NCI-H748 treated with DMSO at 0.1 percent for 48 hours (cell line): ENCODE data around the gene CDH1.
"Not testable (repeated sequence)": the region's sequence is repeated elsewhere in the genome, so short reads cannot be mapped to it uniquely, and the experiment has no call there.

ENCODE experiments used
- DNase-seq: peaks from one replicate; lab custom pipeline; 2025; lab: John Stamatoyannopoulos, UW

Gene CDH1

DNA sequence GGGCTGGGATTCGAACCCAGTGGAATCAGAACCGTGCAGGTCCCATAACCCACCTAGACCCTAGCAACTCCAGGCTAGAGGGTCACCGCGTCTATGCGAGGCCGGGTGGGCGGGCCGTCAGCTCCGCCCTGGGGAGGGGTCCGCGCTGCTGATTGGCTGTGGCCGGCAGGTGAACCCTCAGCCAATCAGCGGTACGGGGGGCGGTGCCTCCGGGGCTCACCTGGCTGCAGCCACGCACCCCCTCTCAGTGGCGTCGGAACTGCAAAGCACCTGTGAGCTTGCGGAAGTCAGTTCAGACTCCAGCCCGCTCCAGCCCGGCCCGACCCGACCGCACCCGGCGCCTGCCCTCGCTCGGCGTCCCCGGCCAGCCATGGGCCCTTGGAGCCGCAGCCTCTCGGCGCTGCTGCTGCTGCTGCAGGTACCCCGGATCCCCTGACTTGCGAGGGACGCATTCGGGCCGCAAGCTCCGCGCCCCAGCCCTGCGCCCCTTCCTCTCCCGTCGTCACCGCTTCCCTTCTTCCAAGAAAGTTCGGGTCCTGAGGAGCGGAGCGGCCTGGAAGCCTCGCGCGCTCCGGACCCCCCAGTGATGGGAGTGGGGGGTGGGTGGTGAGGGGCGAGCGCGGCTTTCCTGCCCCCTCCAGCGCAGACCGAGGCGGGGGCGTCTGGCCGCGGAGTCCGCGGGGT is at the start of gene CDH1:
TSS of gene CDH1 (plus strand) at position 247 of the 684 bp plus-strand sequence. CDS start at position 371, 124 bp downstream.
- peak; percentile 63 for DNase-seq

DNA sequence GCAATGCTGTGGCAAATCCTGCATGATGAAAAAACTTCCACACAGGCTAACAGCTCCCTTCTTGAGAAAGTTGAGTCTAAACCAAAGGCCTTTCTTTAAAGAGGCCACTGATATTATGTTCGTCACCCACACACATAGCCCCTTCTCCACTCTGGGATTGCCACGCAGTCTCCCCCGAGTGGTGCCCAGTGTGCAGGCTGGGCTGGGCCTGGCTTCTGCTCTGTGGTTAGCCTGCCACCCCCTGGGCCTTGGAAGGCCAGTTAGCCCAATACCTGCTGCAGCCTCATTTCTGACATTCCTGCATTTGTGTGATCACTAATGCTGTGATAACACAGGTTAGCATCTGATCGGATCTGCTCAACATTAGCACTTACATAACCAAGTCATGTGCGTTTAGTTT is 47.2 kb upstream of the CDH1 start:
- DNase-seq, result no peak

DNA sequence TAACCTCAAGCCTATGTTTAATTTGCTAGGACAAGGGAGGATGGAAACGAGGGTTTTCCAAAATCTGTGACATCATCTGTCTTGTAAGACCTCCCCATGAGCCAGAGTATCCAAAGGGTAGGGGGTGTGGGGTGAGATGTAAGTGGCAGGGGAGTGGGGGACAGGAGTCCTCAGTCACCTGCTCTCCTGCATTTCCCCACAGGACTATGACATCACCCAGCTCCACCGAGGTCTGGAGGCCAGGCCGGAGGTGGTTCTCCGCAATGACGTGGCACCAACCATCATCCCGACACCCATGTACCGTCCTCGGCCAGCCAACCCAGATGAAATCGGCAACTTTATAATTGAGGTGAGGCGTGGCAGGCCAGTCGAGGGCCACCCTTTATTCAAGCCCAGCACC is 41.5 kb upstream of the CDH1 start:
- no peak for DNase-seq

DNA sequence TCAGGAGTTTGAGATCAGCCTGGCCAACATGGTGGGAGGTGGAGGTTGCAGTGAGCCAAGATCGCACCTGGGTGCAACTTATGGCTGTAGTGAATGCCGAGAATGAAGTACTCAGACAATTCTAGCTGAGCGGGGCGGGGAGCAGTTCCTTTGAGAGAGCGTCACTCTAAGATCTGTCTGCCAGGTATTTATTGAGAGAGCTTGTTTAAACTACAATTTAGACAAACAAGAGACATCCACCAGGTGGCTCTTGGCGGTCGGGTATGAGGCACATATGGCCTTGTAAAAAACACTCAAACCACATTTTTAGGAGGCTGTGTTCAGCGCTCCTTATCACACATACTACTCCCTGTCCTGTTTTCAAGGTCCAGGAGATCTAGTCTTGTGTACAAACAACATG is 40.6 kb upstream of the CDH1 start:
- DNase-seq, result peak; percentile 46

DNA sequence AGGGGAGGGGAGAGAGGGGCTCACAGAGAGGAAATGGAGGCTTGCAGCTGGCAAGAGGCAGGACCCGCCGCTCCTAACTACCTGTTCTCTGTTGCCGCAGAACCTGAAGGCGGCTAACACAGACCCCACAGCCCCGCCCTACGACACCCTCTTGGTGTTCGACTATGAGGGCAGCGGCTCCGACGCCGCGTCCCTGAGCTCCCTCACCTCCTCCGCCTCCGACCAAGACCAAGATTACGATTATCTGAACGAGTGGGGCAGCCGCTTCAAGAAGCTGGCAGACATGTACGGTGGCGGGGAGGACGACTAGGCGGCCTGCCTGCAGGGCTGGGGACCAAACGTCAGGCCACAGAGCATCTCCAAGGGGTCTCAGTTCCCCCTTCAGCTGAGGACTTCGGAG is 39.0 kb upstream of the CDH1 start:
- DNase-seq, result no peak

DNA sequence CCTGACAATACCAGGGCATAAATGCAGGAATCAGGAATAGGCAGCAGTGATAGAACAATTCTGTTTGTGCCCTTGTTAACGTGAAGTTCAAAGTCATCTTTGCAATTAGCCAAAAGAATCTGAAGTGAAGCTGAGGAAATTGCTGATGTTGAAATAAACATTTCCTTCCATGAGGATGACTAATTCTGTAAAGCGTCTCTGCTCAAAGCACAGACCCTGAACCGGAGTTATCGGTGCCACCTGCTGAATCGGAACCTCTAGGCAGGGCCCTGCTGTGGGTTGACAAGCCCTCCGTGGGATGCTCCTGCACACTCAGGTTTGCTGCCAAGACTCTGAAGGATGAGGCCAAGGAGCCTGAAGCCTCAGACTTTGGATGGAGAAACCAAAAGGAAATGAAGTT is 37.0 kb upstream of the CDH1 start:
- DNase-seq, result no peak

DNA sequence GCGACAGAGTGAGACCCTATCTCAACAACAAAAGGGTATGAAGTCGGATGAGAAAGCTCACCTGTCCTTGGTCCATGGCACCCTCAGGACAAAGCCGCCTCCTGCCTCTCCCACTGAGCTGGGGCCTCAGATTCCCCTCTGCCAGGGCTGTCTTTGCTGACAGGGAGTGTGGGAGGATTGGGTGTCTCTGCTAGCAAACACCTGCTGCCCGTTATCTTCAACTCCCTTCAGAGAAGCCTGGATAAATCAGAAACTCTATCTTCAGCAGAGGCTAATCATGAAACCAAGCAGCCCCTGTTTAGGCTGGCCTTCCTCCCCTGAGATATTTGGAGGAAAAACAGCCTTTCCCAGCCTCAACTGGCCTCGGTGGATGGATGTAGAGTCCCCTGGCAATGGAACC is 36.3 kb upstream of the CDH1 start:
- DNase-seq, result no peak

DNA sequence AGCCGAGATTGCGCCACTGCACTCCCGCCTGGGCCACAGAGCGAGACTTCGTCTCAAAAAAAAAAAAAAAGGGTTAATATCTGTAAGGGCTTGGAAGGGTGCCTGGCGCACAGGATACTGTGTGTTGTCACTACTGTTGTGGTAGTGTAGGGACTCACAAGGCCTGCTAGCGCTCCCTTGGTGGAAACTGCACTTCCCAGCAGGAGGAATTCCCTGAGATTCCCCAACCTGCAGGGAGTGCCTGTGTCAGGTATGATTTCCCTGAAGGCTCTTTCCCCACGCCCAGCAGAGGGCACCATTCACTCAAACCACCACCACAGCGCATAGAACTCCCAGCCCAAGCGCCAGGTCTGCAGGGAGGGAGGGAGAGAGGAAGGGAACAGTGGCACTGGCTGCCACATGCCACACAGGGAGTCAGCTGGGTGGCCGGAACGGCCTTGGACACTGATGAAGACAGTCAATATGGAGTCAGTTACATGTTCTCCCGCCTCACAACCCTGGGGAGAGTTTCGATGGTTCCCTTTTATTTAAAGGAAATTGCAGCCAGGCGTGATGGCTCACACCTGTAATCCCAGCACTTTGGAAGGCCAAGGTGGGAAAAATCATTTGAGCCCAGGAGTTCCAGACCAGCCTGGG is 32.7 kb upstream of the CDH1 start:
- peak; percentile 48 for DNase-seq

DNA sequence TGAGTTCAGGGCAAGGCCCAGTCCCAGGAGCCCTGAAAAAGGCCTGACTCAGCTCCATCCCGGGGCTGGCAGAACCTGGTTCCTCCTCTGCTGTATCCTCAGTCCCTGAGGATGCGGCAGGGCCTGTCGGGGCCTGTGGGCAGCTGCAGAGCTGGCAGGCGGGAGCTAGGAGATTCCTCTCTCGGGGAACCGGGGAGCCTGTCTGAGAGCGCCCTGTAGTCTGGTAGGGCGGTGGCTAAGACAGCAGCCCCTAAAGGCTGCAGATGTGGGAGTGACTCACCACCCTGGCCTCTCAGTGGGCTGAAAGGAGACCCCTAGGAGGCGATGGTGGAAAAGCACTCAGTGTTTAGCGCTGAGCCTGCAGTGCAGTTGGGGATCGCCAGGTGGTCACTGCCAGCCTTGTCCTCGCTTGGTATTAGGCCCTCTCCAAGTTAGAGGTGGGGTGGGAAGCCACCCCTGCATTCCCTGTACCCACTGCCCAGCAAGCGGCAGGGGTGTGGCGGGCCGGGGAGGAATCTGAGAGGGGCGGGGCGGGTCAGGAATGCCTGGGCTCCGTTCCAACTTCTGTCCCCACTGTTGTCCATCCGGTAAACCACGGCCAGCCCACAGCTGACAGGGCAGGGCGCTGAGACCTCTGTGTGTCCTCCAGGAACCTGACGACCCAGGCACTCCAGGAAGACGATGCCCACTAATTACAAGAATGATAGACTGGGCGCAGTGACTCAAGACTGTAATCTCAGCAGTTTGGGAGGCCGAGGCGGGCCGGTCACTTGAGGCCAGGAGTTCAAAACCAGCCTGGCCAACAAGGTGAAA is 29.5 kb upstream of the CDH1 start:
- DNase-seq, result no peak

DNA sequence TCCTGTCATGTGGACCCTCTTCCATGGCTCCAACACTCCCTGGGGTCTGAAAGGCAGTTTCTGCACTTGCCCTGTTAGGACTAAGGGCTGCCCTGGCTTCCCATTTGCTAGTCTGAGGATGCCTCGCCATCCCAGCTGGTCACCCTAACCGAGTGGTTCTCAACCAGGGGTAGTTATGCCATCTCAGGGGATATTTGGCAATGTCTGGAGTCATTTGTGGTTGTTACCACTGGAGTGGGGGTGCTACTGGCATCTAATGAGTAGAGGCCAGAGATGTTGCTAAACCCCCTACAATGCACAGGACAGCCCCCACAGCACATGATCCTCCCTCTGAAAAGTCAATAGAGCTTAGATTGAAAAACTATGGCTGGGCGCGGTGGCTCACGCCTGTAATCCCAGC is 26.9 kb upstream of the CDH1 start:
- no peak for DNase-seq

DNA sequence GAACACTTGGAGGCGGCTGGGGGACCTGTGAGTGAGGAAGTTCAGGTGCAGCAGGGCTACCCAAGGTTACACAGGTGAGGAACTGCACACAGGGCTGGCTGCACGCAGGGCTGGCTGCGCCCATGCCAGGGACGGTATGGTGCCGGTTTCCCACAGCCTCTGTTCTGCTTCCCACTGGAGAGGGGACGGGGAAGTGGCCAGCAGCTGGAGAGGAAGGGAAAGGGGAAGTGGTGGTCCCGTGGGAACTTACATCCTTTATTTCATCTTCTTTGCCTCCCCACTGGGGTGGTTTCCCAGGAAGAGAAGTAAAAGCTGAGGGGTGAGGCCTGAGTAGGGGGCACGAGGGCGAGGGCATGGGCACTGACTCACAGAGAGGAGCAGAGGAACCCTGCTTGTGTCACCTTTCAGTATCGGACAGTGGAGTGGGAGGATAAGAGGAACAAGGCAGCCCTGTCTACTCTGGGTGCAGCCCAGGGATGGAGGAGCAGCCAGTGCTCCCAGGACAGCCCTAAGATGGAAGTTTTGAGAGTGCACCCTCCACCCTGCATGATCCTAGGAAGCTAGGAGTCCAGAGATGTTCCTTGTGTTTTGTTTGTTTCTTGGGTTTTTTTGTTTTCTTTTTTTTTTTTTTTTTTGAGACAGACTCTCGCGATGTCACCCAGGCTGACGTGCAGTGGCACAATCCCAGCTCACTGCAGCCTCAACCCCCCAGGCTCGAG is 25.5 kb upstream of the CDH1 start:
- no peak for DNase-seq

DNA sequence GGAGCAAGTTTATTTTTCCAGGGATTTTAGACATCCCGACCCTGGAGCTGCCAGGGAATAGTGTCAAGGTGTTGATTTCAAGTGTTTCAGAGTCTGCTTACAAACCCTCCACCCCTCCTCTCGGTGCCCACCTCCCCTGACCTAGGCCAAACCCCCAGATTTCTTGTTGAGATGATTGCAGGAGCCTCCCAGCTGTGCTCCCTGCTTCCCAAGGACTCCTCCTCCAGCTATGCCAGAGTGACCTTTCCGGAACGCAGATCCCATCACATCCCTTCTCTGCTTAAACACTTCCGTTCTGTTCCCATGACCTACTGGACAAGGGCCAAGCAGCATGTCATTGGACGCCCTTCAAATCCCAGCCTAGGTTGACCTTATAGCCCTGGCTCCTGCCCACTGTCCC is 23.7 kb upstream of the CDH1 start:
- DNase-seq, result no peak

DNA sequence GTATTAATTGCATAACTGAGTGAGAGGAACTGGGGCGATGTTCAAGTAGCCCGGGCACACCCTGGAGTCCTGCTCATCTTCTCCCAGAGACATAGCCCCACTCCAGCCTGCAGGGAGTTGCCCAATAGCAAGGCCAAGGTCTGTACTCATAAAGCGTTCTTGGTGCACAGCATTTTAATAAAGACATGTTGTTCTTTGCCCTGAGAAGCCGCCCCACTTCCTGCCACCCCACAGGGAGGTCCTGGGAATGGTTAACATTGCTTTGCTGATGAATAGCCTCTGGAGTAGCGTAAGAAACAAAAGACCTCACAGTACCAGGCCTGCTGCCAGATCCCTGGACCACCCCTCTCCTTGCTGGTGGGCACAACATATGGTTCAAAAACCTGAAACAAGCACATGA is 21.6 kb upstream of the CDH1 start:
- no peak for DNase-seq

DNA sequence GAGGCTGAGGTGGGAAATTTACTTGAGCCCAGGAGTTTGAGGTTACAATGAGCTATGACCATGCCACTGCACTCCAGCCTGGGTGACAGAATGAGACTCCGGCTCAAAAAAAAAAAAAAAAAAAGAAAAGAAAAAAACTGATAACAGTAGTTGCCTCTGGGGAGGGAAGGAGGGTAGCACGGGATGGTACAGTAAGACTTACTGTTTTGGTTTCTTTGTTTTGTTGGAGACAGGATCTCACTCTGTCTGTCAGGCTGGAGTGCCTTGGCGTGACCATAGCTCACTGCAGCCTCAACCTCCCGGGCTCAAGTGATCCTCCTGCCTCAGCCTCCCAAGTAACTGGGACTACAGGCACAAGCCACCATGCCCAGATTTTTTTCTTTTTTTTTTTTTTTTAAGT is 20.6 kb upstream of the CDH1 start:
- not testable (repeated sequence) for DNase-seq

DNA sequence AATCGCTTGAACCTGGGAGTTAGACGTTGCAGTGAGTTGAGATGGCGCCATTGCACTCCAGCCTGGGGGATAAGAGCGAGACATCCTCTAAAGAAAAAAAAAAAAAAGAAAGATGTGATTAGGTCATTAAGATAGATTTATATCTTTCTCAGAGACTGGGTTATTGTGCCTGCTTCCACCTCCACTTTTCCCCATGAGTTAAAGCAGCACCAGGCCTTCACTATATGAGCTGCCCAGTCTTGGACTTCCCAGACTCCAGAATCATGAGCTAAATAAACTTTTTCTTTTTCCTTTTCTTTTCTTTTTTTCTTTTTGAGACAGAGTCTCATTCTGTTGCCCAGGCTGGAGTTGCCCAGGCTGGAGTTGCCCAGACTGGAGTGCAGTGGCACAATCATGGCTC is 19.4 kb upstream of the CDH1 start:
- no peak for DNase-seq

DNA sequence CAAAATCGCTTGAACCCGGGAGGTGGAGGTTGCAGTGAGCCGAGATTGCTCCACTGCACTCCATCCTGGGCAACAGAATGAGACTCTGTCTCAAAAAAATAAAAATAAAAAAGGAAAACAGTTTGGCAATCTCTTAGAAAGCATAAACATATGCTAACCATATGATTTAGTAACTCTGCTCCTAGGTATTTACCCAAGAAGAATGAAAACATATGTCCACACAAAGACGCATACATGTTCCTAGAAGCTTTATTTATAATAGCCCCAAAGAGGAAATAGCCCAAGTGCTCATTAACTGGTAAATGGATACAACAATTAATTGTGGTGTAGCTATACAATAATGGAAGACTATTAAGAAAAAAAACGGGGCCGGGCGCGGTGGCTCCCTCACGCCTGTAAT is 18.5 kb upstream of the CDH1 start:
- DNase-seq, result no peak

DNA sequence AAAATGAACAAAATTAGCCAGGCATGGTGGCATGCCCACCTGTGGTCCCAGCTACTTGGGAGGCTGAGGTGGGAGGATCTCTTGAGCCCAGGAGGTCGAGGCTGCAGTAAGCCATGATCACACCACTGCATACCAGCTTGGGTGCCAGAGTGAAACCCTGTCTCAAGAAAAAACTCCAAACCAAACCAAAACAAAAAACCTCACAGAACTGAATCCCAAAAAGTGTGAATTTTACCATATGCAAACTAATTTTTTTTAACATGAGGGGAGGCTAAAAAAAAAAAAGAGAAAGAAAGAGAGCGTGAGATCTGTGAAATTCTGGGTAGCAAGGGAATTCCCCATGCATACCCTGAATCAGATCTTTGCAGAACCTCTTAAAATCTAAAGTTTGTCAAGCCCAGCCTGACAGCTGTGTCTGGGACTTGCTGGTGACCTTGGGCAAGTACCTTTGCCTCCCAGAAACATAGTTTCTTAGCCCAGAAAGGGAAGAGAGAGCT is 17.1 kb upstream of the CDH1 start:
- DNase-seq, result no peak

DNA sequence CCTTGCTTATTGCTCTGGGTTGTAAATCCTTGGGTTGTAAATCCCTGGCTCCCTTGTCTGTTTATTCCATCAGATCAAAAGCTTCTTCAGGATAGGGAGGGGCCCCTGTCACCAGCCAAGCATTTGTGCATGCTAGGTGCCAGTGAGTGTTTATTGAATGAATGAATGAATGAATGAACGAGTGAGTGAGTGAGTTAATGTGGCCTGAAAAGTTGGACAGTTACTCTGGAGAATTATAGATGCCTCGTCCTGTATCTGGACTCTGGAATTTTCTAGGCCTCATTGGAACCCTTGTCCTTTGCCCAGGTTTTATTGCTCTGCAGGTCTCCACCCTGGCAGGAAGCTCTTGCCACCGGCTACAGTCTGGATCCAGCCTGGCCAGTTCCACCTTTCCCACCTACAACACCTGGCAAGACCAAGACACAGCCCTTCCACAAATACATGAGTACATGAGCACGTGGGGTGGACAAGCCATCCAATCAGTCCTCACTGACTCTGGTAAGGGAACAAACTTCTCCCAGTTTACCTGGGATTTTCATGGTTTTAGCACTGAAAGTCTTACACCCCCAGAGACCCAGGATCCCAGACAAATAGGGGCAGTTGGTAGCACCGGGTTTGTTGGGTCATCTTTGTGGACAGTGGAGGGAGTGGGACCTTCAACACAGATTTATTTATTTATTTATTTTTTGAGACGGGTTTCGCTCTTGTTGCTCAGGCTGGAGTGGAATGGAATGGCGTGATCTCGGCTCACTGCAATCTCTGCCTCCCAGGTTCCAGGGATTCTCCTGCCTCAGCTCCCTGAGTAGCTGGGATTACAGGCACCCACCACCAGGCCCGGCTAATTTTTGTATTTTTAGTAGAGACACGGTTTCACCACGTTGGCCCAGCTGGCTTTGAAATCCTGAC is 14.7 kb upstream of the CDH1 start:
- DNase-seq, result no peak

DNA sequence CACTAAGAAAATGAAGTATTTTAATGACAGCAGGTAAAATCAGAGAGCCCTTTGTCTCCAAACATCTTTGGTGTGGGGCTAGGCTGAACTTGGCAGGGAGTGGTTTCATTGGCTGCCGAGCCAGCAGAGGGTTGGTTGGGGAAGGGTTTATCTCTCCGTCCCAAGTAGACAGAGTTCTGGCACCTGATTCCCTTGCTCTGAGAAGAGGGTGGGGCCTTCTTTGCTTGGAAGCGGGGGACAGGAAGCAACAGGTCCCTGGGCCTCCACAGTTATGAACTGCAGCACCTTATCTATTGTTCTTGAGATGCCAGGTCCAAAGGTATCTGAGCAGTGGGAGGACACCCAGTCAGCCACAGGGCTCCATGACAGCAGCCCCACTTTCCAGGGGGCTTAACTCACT is 12.3 kb upstream of the CDH1 start:
- DNase-seq, result no peak

DNA sequence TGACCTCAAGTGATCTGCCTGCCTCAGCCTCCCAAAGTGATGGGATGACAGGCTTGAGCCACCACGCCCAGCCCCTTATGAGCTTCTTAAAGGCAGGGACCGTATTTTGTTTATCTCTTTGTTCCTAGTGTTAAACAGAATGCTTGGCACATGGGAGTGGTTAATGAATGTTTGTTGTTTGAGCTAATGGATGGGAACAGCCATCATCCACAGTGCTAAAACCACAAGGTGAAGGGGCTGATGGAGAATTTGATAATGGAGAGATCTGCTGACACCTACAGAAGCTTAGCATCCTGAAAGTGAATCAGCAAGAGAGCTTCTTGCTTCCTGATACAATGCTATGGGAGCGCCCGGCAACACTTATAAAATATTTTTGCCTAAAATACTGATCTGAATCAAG is 8.6 kb upstream of the CDH1 start:
- DNase-seq, result no peak

DNA sequence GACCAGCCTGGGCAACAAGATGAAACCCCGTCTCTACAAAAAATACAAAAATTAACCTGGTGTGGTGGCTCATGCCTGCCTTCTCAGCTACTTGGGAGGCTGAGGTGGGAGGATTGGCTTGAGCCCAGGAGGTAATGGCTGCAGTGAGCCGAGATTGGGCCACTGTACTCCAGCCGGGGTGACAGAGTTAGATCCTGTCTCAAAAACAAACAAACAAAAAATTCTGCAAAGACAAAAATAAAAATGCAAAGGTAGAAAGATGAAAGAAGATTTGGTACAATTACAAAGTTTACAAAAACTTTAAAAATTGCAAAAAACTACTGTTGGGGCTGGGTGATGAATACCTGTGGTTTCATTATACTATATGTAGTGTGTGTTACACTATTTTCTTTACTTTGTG is 5.5 kb upstream of the CDH1 start:
- DNase-seq, result no peak
